Activated CD4-positive, alpha-beta memory T cell treated with anti-CD3 and anti-CD28 coated beads, Interleukin-2, amount 10 ng/mL, durations not matched to agents 7 days and 5 days (primary cell): Measurements from ENCODE around the gene ZNF358. TPM values are rescaled to one million over a fixed set of nuclear protein-coding genes. Genes with fewer than 3 reads are reported as not detected.

ENCODE experiments used
- CTCF ChIA-PET: fragments of 350-600 bp; sonication (Branson Sonifier 250); formaldehyde crosslinking; loops from one replicate; lab custom pipeline; 2021; ENCODE audit warnings: antibody characterized with exemption, inconsistent platforms; lab: Charles Lee
- POLR2A ChIA-PET: fragments of 350-600 bp; sonication (Branson Sonifier 250); formaldehyde crosslinking; loops from one replicate; lab custom pipeline; 2021; ENCODE audit warnings: antibody characterized with exemption; lab: Charles Lee
- DNase-seq: peaks from one replicate; pipeline ENCODE4 v3.0.0-alpha.2; 2020
- H3K27ac Mint-ChIP-seq: one replicate; pipeline ENCODE4 v1.8.0; 2021; ENCODE audit warnings: mild to moderate bottlenecking, mixed read lengths
- H3K27me3 Mint-ChIP-seq: one replicate; pipeline ENCODE4 v1.8.0; 2021; ENCODE audit warnings: mixed read lengths
- H3K36me3 Mint-ChIP-seq: one replicate; pipeline ENCODE4 v1.8.0; 2021; ENCODE audit warnings: low read depth, mixed read lengths
- H3K4me1 Mint-ChIP-seq: one replicate; pipeline ENCODE4 v1.8.0; 2021; ENCODE audit warnings: mixed read lengths
- H3K4me3 Mint-ChIP-seq: one replicate; pipeline ENCODE4 v1.8.0; 2021; ENCODE audit warnings: mild to moderate bottlenecking, mixed read lengths
- H3K9me3 Mint-ChIP-seq: one replicate; pipeline ENCODE4 v1.8.0; 2021; ENCODE audit warnings: mixed read lengths
- total RNA-seq, 2 experiments: library from RNA; stranded (reverse); gene quantifications; one replicate each; pipeline ENCODE4 v1.2.3, GENCODE V29; 2021

Gene ZNF358
- total RNA-seq, 2 experiments from 2014 or later, result 5.5 to 7.5 TPM

- DNase-seq, result no peak
- H3K27ac Mint-ChIP-seq, result no peak overlapping the region
- H3K4me1 Mint-ChIP-seq, result peaks cover 5% of the 10 kb centered on the region
- H3K27me3 Mint-ChIP-seq, result no peaks in the 10 kb centered on the region
- H3K4me3 Mint-ChIP-seq, result no peak overlapping the region
- POLR2A ChIA-PET, result no interaction called here
- H3K36me3 Mint-ChIP-seq, result peaks cover 15% of the 10 kb centered on the region
- CTCF ChIA-PET, result interaction anchor here (0.8 kb wide), 1 partner anchor 234 kb away, joined by 3 read pairs; no protein-coding TSS in a partner anchor
- no peaks in the 10 kb centered on the region for H3K9me3 Mint-ChIP-seq
Observed at GRCh38 chr19:7564866-7565265, 49.0 kb downstream of the ZNF358 start.

GRCh38 chr19:7565332-7565731 lies 49.4 kb downstream of the ZNF358 start:
- Mint-ChIP-seq H3K9me3 (no peaks in the 10 kb centered on the region), H3K27me3 (no peaks in the 10 kb centered on the region), H3K36me3 (peaks cover 12% of the 10 kb centered on the region), H3K4me3 (no peak overlapping the region), H3K4me1 (peaks cover 3% of the 10 kb centered on the region), H3K27ac (no peak overlapping the region)
- ChIA-PET POLR2A (no interaction called here), CTCF (interaction anchor here (0.8 kb wide), 1 partner anchor 234 kb away, joined by 3 read pairs; no protein-coding TSS in a partner anchor)
- no peak for DNase-seq

Other genes starting within 250 kb of the ZNF358 start
- gene INSR, start 221.7 kb upstream of the ZNF358 start, total RNA-seq, result 1 to 10 TPM in 1 of 2 experiments, under 1 TPM in 1; 0.90 to 1.3 TPM
- 10 to 100 TPM; 31.9 to 36.0 TPM for gene ARHGEF18, start 167.2 kb upstream of the ZNF358 start, total RNA-seq
- 1 to 10 TPM in 1 of 2 experiments, under 1 TPM in 1; 0.68 to 1.7 TPM for gene PEX11G, start 27.1 kb upstream of the ZNF358 start, total RNA-seq
- gene MCOLN1, start 6.5 kb downstream of the ZNF358 start, total RNA-seq, result 10 to 100 TPM; 15.2 to 15.3 TPM
- 100 to 1,000 TPM; 130 to 152 TPM for gene PNPLA6, start 19.6 kb downstream of the ZNF358 start, total RNA-seq
- gene CAMSAP3, start 79.8 kb downstream of the ZNF358 start, total RNA-seq, result under 1 TPM; 0.13 to 0.33 TPM
- 10 to 100 TPM; 48.5 TPM for gene XAB2, start 113.4 kb downstream of the ZNF358 start, total RNA-seq
- 100 to 1,000 TPM; 123 to 136 TPM for gene PET100, start 113.7 kb downstream of the ZNF358 start, total RNA-seq
- 1 to 10 TPM; 1.9 to 2.1 TPM for gene PCP2, start 117.6 kb downstream of the ZNF358 start, total RNA-seq
- gene STXBP2, start 121.0 kb downstream of the ZNF358 start, total RNA-seq, result 100 to 1,000 TPM; 169 to 171 TPM
- gene RETN, start 152.9 kb downstream of the ZNF358 start, total RNA-seq, result not detected
- gene MCEMP1, start 161.0 kb downstream of the ZNF358 start, total RNA-seq, result not detected
- gene TRAPPC5, start 164.7 kb downstream of the ZNF358 start, total RNA-seq, result 10 to 100 TPM; 92.5 to 94.7 TPM
- under 1 TPM; 0.60 to 0.95 TPM for gene FCER2, start 186.0 kb downstream of the ZNF358 start, total RNA-seq
- gene CLEC4G, start 216.0 kb downstream of the ZNF358 start, total RNA-seq, result not detected
- not detected for gene CD209, start 231.4 kb downstream of the ZNF358 start, total RNA-seq
- gene CLEC4M, start 247.1 kb downstream of the ZNF358 start, total RNA-seq, result not detected